Lower leg skin (tissue), 4 donors: Measurements from ENCODE around the gene TMEM37. TPM values are rescaled to one million over a fixed set of nuclear protein-coding genes. Genes with fewer than 3 reads are reported as not detected.

Experiments used
- DNase-seq, 2 donors: peaks; one replicate each; pipeline ENCODE4 v3.0.0-alpha.2; 2019; ENCODE audit warnings: low spot score in 2 of 2
- H3K4me3 ChIP-seq: fragments of 200-600 bp; sonication (generic); 2 replicates; pipeline ENCODE4 v1.5.1; 2017; ENCODE audit warnings: mild to moderate bottlenecking, low read depth; ENCODE audit not compliant: poor library complexity, severe bottlenecking
- POLR2A ChIP-seq, 2 donors: fragments of 450-650 bp; IDR thresholded peaks; one replicate each; pipeline ENCODE4 v1.6.1; 2016 to 2017; ENCODE audit warnings: antibody characterized with exemption in 2 of 2, mild to moderate bottlenecking in 1 of 2, moderate library complexity in 1 of 2
- WGBS, 2 donors: methylation state at CpG; one replicate each; pipeline ENCODE4 v1.1.5; 2018; 5-methylcytosine and 5-hydroxymethylcytosine counted together
- intact Hi-C: fragments of 100-400 bp; cut with DNase I; formaldehyde crosslinking; loops from one replicate; pipeline ENCODE4 v1.15.0; 2023; ENCODE audit warnings: low total_unique reads
- total RNA-seq, 4 donors: library from RNA; depleted of rRNA; stranded (reverse); fragments of >200 nt; gene quantifications; one replicate each; pipeline ENCODE4 v1.1.0, GENCODE V29; 2016
- TF ChIP-seq, protein P1 (sequence below), 3 donors: fragments of 450-650 bp; IDR thresholded peaks; one replicate each; pipeline ENCODE4 v1.5.1; 2016; ENCODE audit warnings: antibody characterized with exemption in 3 of 3, mild to moderate bottlenecking in 3 of 3, moderate library complexity in 2 of 3

Gene TMEM37
- total RNA-seq, 4 donors from 2014 or later = 2.8 to 8.7 (median 6.8) TPM

GRCh38 chr2:119440873-119441272 is 9.2 kb downstream of the TMEM37 start:
- intact Hi-C loops = no loop called here
- no peak for DNase-seq
- WGBS, 2 donors = 78 to 90% methylated on average over 4 of the region's 4 CpGs
- no peak for TF ChIP-seq POLR2A (IDR thresholded peaks at IDR 0.05)
- TF ChIP-seq, protein P1, sequence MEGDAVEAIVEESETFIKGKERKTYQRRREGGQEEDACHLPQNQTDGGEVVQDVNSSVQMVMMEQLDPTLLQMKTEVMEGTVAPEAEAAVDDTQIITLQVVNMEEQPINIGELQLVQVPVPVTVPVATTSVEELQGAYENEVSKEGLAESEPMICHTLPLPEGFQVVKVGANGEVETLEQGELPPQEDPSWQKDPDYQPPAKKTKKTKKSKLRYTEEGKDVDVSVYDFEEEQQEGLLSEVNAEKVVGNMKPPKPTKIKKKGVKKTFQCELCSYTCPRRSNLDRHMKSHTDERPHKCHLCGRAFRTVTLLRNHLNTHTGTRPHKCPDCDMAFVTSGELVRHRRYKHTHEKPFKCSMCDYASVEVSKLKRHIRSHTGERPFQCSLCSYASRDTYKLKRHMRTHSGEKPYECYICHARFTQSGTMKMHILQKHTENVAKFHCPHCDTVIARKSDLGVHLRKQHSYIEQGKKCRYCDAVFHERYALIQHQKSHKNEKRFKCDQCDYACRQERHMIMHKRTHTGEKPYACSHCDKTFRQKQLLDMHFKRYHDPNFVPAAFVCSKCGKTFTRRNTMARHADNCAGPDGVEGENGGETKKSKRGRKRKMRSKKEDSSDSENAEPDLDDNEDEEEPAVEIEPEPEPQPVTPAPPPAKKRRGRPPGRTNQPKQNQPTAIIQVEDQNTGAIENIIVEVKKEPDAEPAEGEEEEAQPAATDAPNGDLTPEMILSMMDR (IDR thresholded peaks at IDR 0.05) = no peak
- no peak overlapping the region for H3K4me3 ChIP-seq

DNA sequence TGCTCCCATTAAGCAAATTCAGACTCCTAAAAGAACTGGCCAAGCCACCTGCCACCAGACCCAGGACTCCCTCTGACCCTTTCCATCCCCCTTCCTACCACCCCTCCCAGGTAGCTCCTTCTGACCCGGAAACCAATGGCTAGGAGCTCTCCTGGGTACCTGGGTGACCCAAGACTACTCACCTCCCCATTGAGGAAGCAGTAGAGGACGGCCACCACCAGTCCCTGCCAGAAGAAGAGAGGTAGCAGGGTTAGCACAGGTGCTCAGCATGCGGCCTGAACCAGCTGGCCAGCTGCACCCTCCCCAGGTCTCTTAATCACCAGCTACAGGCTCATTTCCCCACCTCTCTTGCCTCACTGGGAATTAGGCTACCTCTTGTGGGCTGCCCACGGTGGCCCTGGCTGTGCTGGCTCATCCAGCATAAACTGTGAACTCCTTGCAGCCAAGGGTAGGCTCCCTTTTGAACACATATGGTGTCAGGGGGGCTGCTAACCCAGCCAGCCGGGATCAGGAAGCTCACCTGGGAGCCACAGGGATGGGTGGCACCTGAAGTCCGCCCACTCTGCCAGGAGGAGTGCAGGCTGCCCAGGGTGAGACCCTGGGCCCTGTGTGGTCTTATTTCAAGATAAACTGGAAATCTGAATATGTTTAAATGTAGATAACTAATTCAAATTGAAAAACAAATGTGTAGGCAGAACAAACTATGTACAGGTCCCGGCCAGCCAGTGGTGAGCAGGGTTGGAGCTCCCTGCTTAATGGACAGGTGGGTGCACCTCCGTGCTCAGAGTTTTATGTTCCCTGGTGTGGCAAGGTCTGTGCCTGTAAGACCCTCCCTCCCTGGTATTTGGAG is 9.9 kb downstream of the TMEM37 start:
- 87 to 89% methylated on average over 8 of the region's 8 CpGs for WGBS, 2 donors
- TF ChIP-seq POLR2A (IDR thresholded peaks at IDR 0.05) = no peak
- TF ChIP-seq, protein P1 (IDR thresholded peaks at IDR 0.05) = no peak
- no peak overlapping the region for H3K4me3 ChIP-seq
- no peak for DNase-seq
- intact Hi-C loops = no loop called here

GRCh38 chr2:119442226-119442619 is 10.6 kb downstream of the TMEM37 start:
- intact Hi-C loops = no loop called here
- DNase-seq = no peak
- TF ChIP-seq, protein P1 (IDR thresholded peaks at IDR 0.05) = no peak
- no peak for TF ChIP-seq POLR2A (IDR thresholded peaks at IDR 0.05)
- 74 to 83% methylated on average over 7 of the region's 7 CpGs for WGBS, 2 donors
- H3K4me3 ChIP-seq = no peak overlapping the region

- no peak for DNase-seq
- H3K4me3 ChIP-seq = no peak overlapping the region
- 86 to 93% methylated on average over 11 of the region's 11 CpGs for WGBS, 2 donors
- intact Hi-C loops = no loop called here
- TF ChIP-seq, protein P1 (IDR thresholded peaks at IDR 0.05) = no peak
- no peak for TF ChIP-seq POLR2A (IDR thresholded peaks at IDR 0.05)
Observed at GRCh38 chr2:119442850-119443249, 11.2 kb downstream of the TMEM37 start.

DNA sequence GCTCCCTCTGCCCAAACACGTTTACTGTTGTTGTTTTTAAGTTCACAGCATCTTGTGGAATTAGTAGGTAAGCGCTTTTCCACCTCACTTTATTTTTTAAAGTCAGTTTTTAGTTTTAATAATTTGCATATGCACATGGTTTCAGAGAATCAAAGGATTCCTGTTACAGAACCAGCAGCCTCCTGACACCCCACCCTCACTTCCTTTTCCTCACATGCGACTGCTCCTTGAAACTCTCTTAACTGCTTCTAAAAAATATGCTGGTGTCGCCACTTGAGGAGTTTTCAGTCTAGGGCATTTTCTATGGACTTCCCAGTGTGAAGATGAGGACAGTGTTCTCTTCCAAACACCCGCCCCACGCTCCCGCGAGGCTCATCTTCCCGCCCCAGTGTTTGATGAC is 14.4 kb downstream of the TMEM37 start:
- no peak overlapping the region for H3K4me3 ChIP-seq
- 70 to 74% methylated on average over 9 of the region's 9 CpGs for WGBS, 2 donors
- intact Hi-C loops = no loop called here
- TF ChIP-seq, protein P1 (IDR thresholded peaks at IDR 0.05) = no peak
- no peak for TF ChIP-seq POLR2A (IDR thresholded peaks at IDR 0.05)
- DNase-seq = no peak
